SH-SY5Y (cell line): ENCODE results near the gene EXPH5.

Experiments
- GATA2 ChIP-seq: IDR thresholded peaks from 2 replicates; pipeline ENCODE4 v1.6.1; 2011; ENCODE audit warnings: mild to moderate bottlenecking, low read depth, low read length
- GATA3 ChIP-seq: IDR thresholded peaks from 2 replicates; pipeline ENCODE4 v1.6.1; 2011; ENCODE audit warnings: low read depth, mild to moderate bottlenecking, low read length, moderate library complexity

The EXPH5 gene

DNA sequence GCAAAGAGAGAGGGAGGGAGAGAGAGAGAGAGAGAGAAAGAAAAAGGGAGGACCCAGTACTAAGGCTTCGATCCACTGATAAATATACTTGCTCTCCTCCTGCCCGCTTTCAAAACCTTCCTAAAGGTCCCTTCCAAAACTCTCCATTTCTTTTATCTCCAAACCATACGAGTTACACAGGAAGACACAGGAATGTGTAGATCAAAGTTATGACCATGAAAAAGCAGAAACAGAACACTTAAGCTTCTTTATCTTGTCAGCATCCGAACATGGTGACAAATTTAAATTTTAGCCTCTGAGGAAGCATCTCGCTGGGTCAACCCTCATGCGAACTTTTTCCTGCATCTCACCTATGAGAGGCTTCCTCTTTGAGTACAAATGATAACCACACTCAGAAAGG lies 66.2 kb downstream of the EXPH5 start:
- TF ChIP-seq GATA2: no peak
- no peak for TF ChIP-seq GATA3

DNA sequence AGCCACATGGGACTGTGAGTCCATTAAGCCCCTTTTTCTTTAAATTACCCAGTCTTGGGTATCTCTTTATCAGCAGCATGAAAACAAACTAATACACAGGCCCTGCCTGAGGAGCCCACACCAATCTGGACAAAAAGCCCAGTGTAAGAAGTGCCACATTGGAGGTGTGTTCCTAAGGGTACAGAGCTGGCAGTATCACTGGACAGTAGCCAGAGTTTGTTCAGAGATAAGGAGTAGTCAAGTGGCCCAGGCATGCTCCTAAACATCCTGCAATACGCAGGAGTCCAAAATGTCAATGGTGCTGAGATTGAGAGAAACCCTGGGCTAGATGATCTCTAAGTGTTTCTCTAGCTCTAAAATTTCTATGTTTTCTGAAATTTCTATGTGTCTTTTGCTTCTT lies 68.4 kb downstream of the EXPH5 start:
- TF ChIP-seq GATA3: no peak
- no peak for TF ChIP-seq GATA2

DNA sequence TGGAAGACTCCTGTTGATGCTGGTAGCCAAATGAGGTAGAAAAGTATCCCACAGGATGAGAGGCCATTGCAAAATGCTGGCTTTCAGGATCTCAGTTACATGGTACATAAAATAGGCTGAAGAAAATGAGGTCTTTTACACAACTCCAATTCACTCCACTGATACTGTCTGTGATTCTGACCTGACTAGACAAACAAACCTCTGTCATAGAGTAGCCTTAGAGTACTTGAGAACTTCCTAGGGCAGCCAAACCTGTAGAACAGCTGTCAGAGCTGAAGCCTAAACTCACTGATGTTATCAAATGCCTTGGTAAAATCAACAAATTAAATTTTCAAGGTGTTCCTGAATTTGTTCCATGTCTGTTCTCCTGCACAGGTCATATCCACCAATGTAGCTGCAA lies 69.1 kb downstream of the EXPH5 start:
- TF ChIP-seq GATA2 (no peak), GATA3 (no peak)

DNA sequence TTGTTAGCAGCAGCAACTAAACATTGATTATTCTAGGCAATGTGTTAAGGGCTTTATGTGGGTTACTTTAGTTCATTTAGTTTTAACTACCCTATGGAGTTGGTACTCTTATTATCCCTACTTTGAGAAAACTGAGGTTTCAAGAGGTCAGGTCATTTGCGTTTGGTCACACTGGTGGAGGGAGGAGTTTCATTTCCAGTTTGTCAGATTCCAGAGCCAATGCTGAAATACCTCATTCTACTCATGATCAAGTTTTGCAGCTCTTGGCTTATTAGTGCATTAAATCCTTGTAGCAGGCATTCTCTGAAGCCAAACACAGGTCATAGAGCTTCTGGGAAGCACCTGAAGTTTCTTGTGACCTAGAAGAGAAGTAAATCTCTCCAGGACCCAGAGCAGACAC lies 71.2 kb downstream of the EXPH5 start:
- TF ChIP-seq GATA2 (no peak), GATA3 (no peak)

DNA sequence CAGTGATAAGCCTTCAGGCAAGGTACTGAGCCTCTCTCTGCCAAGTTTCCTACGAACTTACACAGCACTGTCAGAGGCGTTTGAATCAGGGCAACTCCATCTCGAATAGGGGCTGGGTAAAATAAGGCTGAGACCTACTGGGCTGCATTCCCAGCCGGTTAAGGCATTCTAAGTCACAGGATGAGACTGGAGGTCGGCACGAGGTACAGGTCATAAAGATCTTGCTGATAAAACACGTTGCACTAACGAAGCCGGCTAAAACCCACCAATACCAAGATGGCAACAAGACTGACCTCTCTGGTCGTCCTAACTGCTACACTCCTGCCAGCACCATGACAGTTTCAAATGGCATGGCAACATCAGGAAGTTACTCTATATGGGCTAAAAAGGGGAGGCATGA lies 75.0 kb downstream of the EXPH5 start:
- TF ChIP-seq GATA3 (no peak), GATA2 (no peak)

DNA sequence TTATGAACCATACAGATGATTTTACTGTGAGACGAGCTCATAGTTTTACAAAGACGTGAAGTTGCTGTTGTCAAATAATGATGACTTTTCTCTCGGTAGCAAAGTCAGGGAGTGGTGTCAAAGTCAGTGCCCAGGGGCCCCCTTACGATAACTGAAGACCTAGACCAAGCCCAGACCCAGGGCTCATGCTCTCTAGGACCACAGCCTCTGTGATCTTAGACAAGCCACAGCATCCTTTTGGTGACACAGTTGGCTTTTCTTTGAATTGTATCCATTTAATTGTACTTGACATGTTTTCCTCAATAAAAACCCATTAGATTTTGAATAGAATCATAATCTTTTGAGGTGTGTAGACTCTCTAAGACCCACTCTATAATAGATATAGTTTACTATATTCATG lies 77.4 kb downstream of the EXPH5 start:
- TF ChIP-seq GATA3 (no peak), GATA2 (no peak)

DNA sequence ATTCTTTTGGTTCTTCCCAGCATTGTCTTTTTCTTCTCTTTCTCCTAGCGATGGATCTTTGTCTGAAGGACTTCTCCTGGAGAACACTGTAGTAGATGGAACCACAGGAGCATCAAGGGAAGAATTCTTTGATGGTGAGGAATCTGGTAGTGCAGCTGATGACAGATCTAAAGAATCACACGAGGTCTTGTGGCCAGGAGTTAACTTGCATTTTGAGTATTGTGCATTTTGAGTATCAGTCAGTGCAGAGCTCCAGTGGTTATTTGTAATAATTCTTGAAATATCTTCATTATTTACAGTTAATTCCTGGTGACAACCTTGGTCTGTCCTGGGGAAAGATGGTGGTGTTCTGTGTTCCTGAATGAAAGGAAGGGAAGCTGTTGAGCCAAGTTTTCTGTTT lies 80.9 kb downstream of the EXPH5 start:
- TF ChIP-seq GATA3 (no peak), GATA2 (no peak)

DNA sequence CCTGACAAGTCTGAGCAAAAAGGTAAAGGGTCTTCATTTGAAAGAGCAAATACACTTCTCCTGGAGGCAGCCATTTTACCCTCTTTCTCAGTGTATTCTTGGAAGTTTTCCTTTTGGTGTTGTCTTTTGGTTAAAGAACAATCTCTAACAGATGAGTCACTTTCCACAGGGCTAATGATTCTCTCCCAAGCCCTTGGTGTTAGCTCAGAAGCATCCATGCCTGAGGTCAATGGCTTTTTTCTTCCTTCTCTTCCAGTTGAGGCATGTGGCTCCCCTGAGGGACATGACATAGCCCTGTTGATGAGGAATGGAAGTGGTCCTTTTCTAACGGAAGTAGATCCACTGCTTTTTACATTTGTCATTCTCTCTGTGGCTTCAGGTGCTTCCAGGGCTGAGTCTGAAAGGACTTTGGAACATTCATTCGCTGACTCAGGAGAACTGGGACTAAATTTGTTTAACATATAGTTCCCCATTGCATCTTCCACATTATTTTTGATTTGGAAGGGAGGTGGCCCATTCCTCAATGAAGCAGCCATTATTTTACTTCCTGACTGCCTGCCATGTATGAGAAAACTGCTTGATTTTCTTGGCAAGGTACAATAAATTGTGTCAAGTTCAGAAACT lies 81.6 kb downstream of the EXPH5 start:
- no peak for TF ChIP-seq GATA2

DNA sequence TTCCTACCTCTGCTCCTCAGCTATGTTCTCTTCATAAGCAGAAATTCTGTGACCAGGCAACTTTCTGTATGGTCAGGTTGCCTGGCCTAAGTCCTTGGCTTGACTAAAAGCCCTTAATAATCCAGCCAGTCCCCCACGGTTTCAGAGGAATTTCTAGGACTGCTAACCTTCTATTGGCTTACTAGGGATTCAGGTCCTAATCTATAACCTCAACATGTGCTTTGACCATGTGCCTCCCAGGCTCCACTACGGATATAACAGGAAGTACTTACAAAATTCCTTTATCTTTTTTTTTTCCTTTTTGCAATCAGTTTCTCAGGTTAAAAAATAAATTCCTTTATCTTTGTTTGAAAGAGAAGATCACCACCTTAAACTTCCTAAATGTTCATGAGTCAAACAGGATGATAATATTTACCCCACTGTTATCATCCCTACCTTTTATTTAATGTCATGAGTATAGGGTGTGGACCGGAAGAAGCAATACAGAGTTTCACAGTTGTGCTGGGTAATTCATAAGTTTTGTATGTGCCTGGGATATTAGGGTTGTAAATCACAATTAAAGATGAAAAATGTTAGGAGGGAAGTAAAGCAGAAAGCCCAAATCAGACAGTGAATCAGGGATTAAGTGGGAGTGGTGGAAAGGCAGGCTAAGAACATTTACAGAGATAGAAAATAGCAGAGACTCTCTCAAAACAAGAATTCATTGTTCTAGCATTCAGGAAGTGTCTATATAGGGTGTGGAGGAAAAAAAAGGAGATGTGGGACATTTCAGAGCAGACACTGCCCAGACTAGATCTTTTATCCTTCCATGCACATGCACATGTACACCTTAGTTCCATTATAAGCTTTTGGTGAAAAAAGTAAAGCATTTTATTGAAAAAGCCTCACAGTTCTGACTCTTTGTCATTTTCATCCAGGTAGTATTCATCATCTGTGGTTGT lies 84.6 kb downstream of the EXPH5 start:
- TF ChIP-seq GATA3: no peak
- no peak for TF ChIP-seq GATA2

DNA sequence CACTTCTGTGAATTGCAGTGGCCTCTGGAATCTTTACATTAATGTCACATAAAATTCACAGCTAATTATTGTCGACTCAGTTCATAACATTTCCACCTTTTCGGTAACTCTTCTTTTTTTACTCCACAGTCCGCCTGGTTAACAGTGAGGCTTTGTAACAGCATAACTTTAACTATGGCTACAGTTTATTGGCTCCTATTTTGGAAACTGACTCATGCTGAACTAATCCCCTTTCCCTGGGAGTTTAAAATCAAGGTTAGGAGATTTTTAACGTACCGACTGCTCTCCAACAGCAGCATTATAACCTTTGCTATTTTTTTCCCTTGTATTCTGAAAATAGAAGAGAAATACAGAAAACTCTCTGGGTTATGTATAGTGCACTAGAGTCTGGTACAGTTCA lies 92.2 kb downstream of the EXPH5 start:
- TF ChIP-seq GATA3 (no peak), GATA2 (no peak)

DNA sequence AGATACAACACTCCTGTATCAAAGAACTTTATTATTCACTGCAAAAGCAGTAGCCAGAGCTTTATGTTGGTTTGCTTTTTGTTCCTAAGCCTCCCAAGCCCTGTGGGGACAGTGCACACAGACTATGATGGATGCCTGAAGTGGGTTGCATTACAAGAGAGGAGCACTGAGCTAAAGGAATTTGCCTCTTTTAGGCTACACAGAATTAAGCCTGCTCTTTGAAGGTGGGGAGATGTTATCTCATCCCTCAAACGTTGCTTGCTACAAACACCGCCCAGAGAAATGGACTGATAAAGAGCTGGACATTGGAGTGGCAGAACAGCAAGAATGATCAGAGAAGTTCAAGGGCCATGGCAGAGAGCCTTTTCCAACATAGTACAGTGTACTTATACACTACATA lies 92.8 kb downstream of the EXPH5 start:
- TF ChIP-seq GATA3: no peak
- TF ChIP-seq GATA2: no peak

DNA sequence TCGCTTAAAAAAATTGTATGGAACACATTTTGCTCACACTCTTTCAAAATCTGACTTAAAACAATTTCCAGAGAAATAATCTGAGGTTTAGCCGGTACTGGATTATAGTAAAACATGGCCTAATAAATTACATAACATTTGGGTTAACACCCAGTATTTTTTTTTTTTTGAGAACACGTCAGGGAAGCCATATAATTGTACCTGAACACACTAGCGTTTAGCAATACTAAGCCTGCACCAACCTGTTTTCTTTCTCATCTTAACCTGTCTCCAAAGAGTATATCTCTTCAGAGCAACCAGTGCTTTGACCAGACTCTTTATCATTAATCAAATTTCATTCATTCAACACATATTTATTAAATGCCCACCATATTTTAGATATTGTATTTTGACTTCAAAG lies 93.4 kb downstream of the EXPH5 start:
- TF ChIP-seq GATA2 (no peak), GATA3 (no peak)

DNA sequence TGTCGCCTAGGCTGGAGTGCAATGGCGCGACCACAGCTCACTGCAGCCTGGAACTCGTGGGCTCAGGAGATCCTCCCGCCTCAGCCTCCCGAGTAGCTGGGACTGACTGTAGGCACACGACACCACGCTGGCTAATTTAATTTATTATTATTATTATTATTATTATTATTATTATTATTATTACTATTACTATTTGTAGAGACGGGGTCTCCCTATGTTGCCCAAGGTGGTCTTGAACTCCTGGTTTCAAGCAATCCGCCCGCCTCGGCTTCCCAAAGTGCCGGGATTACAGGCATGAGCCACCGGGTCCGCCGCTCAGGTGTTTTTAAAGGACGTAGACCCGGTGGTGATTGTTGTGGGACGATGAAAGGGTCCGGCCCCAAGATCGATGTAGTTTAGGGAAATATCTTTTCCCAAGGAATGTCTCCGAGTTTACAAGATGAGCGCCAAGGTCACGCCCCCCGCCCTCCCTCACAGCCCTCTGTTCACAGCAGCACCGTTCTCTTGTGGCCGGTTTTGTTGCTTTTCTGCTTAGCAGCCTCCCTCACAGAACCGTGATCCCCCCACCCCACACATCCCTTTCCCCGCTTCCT lies 94.7 kb downstream of the EXPH5 start:
- TF ChIP-seq GATA3 (no peak), GATA2 (no peak)

DNA sequence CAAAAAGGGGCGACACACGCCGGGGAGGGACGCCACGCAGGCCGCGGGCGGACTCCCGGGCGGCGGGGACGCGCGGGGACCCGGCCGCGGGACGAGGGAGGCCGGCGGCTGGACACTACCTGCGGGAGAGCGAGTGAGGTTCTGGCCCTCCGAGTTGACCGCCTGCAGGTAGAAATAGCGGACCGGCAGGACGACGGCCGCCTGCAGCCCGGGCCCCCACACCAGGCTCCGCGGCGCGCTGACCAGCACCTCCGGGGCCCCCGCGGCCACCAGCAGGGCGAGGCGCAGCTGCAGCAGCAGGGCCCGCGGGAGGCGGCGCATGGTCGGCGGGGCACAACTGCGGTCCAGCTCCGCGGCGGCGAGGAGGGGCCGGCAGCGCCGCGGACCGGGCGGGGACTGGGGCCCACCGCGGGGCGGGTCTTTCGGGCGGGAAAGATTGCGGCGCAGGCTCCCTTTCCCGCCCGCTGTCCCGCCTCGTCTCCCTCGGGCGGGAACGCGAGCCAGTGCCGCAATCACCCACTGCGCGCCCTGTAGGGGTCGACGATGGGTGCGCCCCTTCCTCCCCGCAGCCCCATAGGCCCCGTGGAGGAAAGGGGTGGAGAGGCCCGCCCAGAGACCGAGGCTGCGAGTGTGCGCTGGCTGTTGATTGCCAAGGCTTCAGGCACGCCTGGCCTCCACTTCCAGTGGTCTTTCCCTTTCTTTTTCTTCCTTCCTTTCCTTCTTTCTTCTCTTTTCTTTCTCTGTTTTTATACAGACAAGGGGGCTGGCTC lies 95.3 kb downstream of the EXPH5 start, which contains the start of gene POGLUT3:
TSS of gene POGLUT3 (minus strand) at position 339 of the 770 bp plus-strand sequence. CDS start at position 321, 18 bp downstream.
- TF ChIP-seq GATA3 (no peak), GATA2 (no peak)
